Measurements from ENCODE around the gene C13orf46.
"Not testable (repeated sequence)": the region's sequence is repeated elsewhere in the genome, so short reads cannot be mapped to it uniquely, and the experiment has no call there.

C13orf46 gene

DNA sequence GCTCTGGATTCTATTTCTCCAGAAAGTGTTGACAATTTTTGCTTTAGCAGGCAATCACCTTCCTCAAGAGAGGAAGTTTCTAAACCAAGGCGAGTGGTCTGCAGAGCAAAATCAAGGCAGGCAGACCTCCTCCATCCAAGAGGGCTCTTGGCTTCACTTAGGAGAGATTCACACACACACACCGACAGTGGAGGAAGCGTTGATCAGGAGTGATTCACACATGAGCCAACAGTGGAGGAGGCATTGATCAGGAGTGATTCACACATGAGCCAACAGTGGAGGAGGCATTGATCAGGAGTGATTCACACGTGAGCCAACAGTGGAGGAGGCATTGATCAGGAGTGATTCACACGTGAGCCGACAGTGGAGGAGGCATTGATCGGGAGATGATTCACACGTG is 60.5 kb downstream of the C13orf46 start:
- in situ Hi-C loops (cut with MboI; ENCODE audit: low sequenced_read_pairs), result not testable (repeated sequence)

DNA sequence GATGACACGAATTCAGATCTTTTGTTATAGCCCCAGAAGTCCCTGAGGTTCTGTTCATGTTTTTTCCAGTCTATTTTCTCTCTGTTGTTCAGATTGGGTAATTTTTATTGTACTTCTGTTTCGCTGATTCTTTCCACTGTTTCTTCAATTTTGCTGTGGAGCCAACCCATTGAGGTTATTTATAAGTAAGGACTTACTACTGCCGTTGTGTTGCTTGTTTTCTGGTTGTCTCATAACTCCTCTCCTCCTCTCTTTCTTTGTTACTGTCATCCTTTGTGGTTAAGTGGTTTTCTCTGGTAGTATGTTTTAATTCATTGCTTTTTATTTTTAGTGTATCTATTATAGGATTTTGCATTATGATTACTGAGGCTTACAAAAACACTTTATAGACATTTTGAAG is 61.3 kb downstream of the C13orf46 start:
- in situ Hi-C loops (cut with MboI; ENCODE audit: low sequenced_read_pairs), result no loop called here

DNA sequence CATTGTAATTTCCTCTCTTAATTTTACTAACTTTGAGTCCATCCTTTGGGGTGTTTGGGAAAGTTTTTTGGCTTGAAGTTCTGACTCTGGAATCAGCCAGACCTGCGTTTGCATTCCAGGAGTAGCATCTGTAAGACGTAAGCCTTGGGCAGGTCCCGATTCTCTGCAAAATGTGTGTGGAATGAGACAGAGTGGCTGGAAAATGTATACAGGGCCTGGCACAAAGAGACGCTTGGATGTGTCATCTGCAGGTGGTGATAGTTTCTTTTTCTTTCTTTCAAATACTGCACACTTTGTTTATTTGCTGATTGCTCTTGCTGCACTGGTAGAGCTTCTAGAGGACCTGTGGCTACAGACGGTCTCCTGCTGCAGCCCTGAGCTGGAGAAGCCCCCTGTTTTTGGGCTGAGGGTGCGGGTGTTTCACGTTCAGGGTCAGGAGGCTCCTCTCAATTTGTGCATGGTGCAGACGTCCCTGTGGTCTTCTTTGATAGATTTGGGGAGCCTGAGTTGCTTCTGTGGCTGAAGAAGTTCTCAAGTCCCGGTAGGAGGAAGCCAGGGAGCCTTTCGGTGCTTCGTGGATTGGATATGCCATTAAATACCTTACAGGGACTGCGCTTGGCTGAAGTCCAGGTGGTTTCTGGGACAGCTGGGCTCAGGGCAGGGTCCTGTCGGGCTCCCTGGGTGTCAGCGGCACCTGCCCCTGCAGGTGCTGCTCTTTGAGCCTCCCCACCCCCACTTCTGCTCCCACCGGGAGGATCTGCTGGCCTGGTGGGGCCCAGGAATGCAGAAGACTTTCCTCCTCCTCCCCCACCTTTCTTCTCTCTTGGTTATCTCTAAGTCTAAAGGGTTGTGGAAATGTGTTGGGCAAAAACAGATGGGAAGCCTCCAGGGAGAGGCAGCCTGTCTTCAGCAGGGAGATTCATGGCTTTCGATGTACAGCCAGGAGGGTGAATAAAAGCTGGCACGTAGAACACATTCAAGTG is 66.0 kb downstream of the C13orf46 start:
- in situ Hi-C loops (cut with MboI; ENCODE audit: low sequenced_read_pairs), result no loop called here

DNA sequence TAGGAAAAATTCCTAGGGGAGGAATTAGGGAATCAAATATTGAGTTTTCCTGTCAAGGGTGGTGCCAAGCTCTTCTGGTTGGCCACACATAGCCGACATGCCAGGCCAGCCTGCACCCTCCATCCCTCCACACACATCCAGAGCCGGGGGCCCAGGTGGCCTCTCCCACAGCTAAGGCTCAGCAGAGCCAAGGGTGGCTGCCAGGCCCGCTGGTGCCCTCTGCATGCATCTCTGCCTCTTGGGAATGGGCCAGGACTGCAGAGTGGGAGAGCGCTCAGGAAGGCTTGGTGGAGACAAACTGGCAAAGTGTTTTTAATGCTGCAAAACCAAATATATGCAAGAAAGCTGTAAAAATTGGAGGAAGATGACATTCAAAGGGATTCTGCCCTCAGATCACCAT is 67.3 kb downstream of the C13orf46 start:
- in situ Hi-C loops (cut with MboI; ENCODE audit: low sequenced_read_pairs), result no loop called here

DNA sequence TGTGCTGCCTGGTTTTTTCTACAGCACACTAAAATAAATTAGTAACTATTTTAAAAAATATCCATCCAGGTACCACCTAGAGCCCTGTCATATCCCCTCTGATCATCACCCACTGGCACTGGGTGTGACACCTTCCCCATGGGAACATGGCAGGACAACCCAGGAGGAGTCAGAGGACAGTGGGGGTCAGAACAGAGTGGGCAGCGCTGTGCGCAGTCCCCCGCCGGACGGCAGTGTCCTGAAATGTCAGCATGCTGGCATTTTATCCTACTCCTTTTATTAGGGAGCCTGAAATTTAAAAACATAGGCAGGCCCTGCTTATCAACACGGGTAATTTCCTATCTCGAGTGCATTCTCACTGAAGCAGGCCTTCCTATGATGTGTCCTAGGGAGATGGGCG is 67.9 kb downstream of the C13orf46 start:
- in situ Hi-C loops (cut with MboI; ENCODE audit: low sequenced_read_pairs), result no loop called here

DNA sequence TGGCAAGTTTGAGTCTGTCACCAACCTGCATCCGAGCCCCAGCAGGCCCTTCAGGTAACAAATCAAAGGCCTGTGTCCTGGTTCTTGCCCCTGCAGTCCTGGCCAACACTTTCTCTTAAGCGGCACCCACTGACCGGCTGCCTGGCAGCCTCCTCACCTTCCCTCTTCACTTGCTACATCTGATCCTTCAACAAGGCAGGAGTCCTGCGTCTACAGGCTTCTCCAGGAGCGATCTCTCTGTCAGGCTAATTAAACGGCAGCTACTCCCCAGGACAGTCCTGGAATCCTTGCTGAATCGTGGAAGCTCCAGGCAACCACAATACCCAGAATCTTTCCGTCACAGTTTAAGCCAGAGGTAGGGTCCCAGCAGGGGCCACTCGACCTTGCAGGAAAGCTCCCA is 68.9 kb downstream of the C13orf46 start:
- in situ Hi-C loops (cut with MboI; ENCODE audit: low sequenced_read_pairs), result no loop called here

DNA sequence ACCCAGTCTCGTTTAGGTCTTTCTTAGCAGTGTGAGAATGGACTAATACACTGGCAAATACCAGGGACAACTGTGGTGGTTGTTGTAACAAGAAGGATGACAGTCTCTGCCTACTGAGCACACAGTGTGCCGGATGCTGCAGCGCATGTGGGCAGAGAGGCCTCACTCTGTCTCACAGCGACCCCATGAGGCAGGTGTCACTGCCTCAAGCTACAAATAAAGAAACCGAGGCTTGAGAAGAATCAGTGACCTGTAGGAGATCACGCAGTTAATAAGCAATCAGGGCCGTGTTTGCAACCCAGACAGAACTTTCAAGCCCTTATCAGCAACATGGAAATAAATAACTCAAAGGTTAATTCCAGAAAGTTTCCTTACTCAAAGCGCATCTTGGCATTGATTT is 69.5 kb downstream of the C13orf46 start:
- in situ Hi-C loops (cut with MboI; ENCODE audit: low sequenced_read_pairs), result no loop called here

DNA sequence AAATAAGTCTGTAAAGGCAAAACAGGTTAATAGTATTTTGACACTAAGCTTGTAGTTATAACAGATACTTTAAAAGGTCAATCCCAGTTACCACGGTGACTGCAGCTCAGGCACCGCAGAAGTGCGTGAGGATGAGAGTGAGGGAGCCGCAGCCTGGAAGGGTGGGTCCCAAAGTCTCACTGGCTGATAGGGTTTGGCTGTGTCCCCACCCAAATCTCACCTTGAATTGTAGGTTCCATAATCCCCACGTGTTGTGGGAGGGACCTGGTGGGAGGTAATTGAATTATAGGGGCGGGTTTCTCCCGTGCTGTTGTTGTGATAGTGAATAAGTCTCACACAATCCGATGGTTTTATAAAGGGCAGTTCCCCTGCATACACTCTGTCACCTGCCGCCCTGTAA is 70.0 kb downstream of the C13orf46 start:
- in situ Hi-C loops (cut with MboI; ENCODE audit: low sequenced_read_pairs), result no loop called here

Measured in HL-60/S4 (cell line).